Naive thymus-derived CD4-positive, alpha-beta T cell (primary cell): ENCODE measurements around the gene SLC43A3. TPM values are rescaled to one million over a fixed set of nuclear protein-coding genes. Genes with fewer than 3 reads are reported as not detected.

Source experiments
- ATAC-seq: fragments of 150-1000 bp; cut with Tn5 transposase; 2 replicates; pipeline ENCODE4 v1.10.0; 2021; ENCODE audit warnings: mild to moderate bottlenecking, moderate library complexity
- CTCF ChIA-PET: fragments of 350-600 bp; sonication (Branson Sonifier 250); formaldehyde crosslinking; loops from one replicate; lab custom pipeline; 2021; ENCODE audit warnings: antibody characterized with exemption; lab: Charles Lee
- POLR2A ChIA-PET: fragments of 350-600 bp; sonication (Branson Sonifier 250); formaldehyde crosslinking; loops from one replicate; lab custom pipeline; 2021; ENCODE audit warnings: antibody characterized with exemption, inconsistent platforms; lab: Charles Lee
- DNase-seq, 9 donors: peaks; one replicate each; pipeline versions ENCODE4 v3.0.0 to v3.0.0-alpha.2; 2020 to 2022; ENCODE audit warnings: mixed read lengths in 1 of 9
- H3K27ac ChIP-seq: one replicate; pipeline ENCODE4 v1.7.0; 2013; ENCODE audit warnings: mild to moderate bottlenecking, low read depth, low read length, moderate library complexity
- H3K27me3 ChIP-seq, 2 donors: one replicate each; pipeline ENCODE4 v1.7.0; 2013; ENCODE audit warnings: low read length in 2 of 2, mild to moderate bottlenecking in 2 of 2, moderate library complexity in 2 of 2; ENCODE audit not compliant: control insufficient read depth in 2 of 2, insufficient read depth in 2 of 2
- H3K36me3 ChIP-seq, 3 experiments: 1 replicate in 2 of 3; 2 replicates in 1 of 3; pipeline ENCODE4 v1.7.0; 2013; ENCODE audit warnings: low read length in 3 of 3, mild to moderate bottlenecking in 3 of 3, moderate library complexity in 1 of 3; ENCODE audit not compliant: insufficient read depth in 3 of 3, control insufficient read depth in 2 of 3
- H3K4me1 ChIP-seq, 2 donors: one replicate each; pipeline ENCODE4 v1.7.0; 2013; ENCODE audit warnings: low read length in 2 of 2, mild to moderate bottlenecking in 2 of 2, moderate library complexity in 1 of 2; ENCODE audit not compliant: control insufficient read depth in 2 of 2, insufficient read depth in 2 of 2
- H3K4me3 ChIP-seq: 2 replicates; pipeline ENCODE4 v1.7.0; 2013; ENCODE audit warnings: mild to moderate bottlenecking, low read length
- H3K9me3 ChIP-seq, 3 experiments: 1 replicate in 2 of 3; 2 replicates in 1 of 3; pipeline ENCODE4 v1.7.0; 2013; ENCODE audit warnings: low read length in 3 of 3; ENCODE audit not compliant: control insufficient read depth in 2 of 3
- H3K27ac Mint-ChIP-seq, 9 donors: one replicate each; pipeline ENCODE4 v1.8.0; 2020 to 2022; ENCODE audit warnings: mixed read lengths in 9 of 9, mild to moderate bottlenecking in 8 of 9, moderate library complexity in 5 of 9, inconsistent platforms in 2 of 9
- H3K27me3 Mint-ChIP-seq, 5 donors: one replicate each; pipeline ENCODE4 v1.8.0; 2021 to 2022; ENCODE audit warnings: mixed read lengths in 5 of 5, mild to moderate bottlenecking in 1 of 5
- H3K36me3 Mint-ChIP-seq, 5 donors: one replicate each; pipeline ENCODE4 v1.8.0; 2020 to 2022; ENCODE audit warnings: mixed read lengths in 5 of 5, mild to moderate bottlenecking in 3 of 5, inconsistent platforms in 1 of 5
- H3K4me1 Mint-ChIP-seq, 7 donors: one replicate each; pipeline ENCODE4 v1.8.0; 2020 to 2022; ENCODE audit warnings: mixed read lengths in 7 of 7, mild to moderate bottlenecking in 3 of 7, inconsistent platforms in 1 of 7
- H3K4me3 Mint-ChIP-seq, 10 donors: one replicate each; pipeline ENCODE4 v1.8.0; 2020 to 2022; ENCODE audit warnings: mild to moderate bottlenecking in 10 of 10, mixed read lengths in 10 of 10, moderate library complexity in 6 of 10, inconsistent platforms in 2 of 10
- H3K9me3 Mint-ChIP-seq, 11 donors: one replicate each; pipeline ENCODE4 v1.8.0; 2020 to 2022; ENCODE audit warnings: mixed read lengths in 11 of 11, mild to moderate bottlenecking in 4 of 11, inconsistent platforms in 1 of 11, moderate library complexity in 1 of 11
- intact Hi-C, 2 donors: fragments of 100-400 bp; cut with micrococcal nuclease; formaldehyde crosslinking; loops; one replicate each; pipeline ENCODE4 v1.15.1; 2023
- polyA plus RNA-seq, 2 donors: library from polyadenylated mRNA; unstranded; fragments of 300-500 nt; fragmentation: Illumina TruSeq; gene quantifications; one replicate each; pipeline ENCODE4 v1.2.3, GENCODE V29; 2021
- total RNA-seq, 6 experiments: library from RNA in 5 of 6; stranded (reverse) in 5 of 6; gene quantifications; 1 replicate in 5 of 6; 2 replicates in 1 of 6; pipeline ENCODE4 v1.2.3 and lab custom pipeline; 2021 to 2026

Gene SLC43A3
- total and polyA plus RNA-seq, 7 experiments from 2014 or later = 10.0 to 67.9 (median 12.2) TPM

- Histone ChIP-seq H3K27me3 (no peaks in the 10 kb centered on the region), H3K27ac (no peak overlapping the region), H3K9me3 (no peaks in the 10 kb centered on the region), H3K4me3 (no peak overlapping the region), H3K4me1 (no peaks in the 10 kb centered on the region), H3K36me3 (no peaks in the 10 kb centered on the region)
- no peaks in the 10 kb centered on the region for H3K4me1 Mint-ChIP-seq
- ATAC-seq = no peak
- no peak overlapping the region for H3K4me3 Mint-ChIP-seq
- H3K36me3 Mint-ChIP-seq = no peaks in the 10 kb centered on the region
- intact Hi-C loops = no loop called here
- H3K27me3 Mint-ChIP-seq = no peaks in the 10 kb centered on the region
- no peaks in the 10 kb centered on the region for H3K9me3 Mint-ChIP-seq
- DNase-seq = no peak
- POLR2A ChIA-PET = no interaction called here
- no peak overlapping the region for H3K27ac Mint-ChIP-seq
- CTCF ChIA-PET = interaction anchor here (0.6 kb wide), 1 partner anchor 1301 kb away, joined by 3 read pairs; no protein-coding TSS in a partner anchor
Observed at GRCh38 chr11:57370251-57370650, 56.7 kb downstream of the SLC43A3 start.

DNA sequence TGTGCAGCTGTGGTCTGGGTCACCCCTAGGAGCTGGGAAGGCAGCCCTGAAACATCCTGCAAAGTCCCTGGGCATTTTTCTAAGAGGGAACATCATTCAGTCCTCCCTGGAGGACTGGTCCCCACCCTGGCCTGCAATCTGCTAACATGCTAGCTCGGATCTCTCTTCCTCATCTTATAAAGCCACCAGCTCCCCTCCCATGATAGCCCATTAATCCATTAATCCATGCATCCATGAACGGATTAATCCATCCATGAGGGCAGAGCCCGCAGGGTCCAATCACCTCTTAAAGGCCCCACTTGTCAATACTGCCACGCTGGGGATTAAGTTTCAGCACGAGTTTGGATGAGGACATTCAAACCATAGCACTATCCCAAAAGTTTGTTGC is 58.1 kb downstream of the SLC43A3 start:
- H3K27ac ChIP-seq = no peak overlapping the region
- no peaks in the 10 kb centered on the region for H3K4me1 ChIP-seq
- H3K27me3 ChIP-seq = peaks cover 0 to 4% of the 10 kb centered on the region in 2 donors
- H3K36me3 ChIP-seq = no peaks in the 10 kb centered on the region
- Mint-ChIP-seq H3K4me3 (no peak overlapping the region), H3K4me1 (no peaks in the 10 kb centered on the region), H3K36me3 (no peaks in the 10 kb centered on the region), H3K27ac (no peak overlapping the region), H3K9me3 (no peaks in the 10 kb centered on the region), H3K27me3 (no peaks in the 10 kb centered on the region)
- H3K9me3 ChIP-seq = no peaks in the 10 kb centered on the region
- intact Hi-C loops = no loop called here
- H3K4me3 ChIP-seq = no peak overlapping the region
- ChIA-PET POLR2A (no interaction called here), CTCF (no interaction called here)
- ATAC-seq = no peak
- no peak for DNase-seq

GRCh38 chr11:57368106-57368844 is 58.6 kb downstream of the SLC43A3 start:
- Histone ChIP-seq H3K9me3 (no peaks in the 10 kb centered on the region), H3K27ac (no peak overlapping the region), H3K27me3 (peaks cover 0 to 5% of the 10 kb centered on the region in 2 donors), H3K36me3 (no peaks in the 10 kb centered on the region), H3K4me1 (no peaks in the 10 kb centered on the region), H3K4me3 (no peak overlapping the region)
- H3K27ac Mint-ChIP-seq = no peak overlapping the region
- CTCF ChIA-PET = interaction anchor here (0.5 to 1.1 kb wide), 2 partner anchors 20 to 1117 kb away, joined by 3 read pairs; no protein-coding TSS in a partner anchor
- POLR2A ChIA-PET = no interaction called here
- H3K36me3 Mint-ChIP-seq = no peaks in the 10 kb centered on the region
- no peak for DNase-seq
- H3K4me1 Mint-ChIP-seq = no peaks in the 10 kb centered on the region
- no peak for ATAC-seq
- no peaks in the 10 kb centered on the region for H3K9me3 Mint-ChIP-seq
- no peak overlapping the region for H3K4me3 Mint-ChIP-seq
- H3K27me3 Mint-ChIP-seq = peaks cover 0 to 2% (median 0%) of the 10 kb centered on the region in 5 donors
- intact Hi-C loops = no loop called here

- intact Hi-C loops = no loop called here
- ChIA-PET POLR2A (no interaction called here), CTCF (no interaction called here)
- H3K4me3 ChIP-seq = no peak overlapping the region
- peaks cover 0 to 2% (median 0%) of the 10 kb centered on the region in 11 donors for H3K9me3 Mint-ChIP-seq
- no peak overlapping the region for H3K4me3 Mint-ChIP-seq
- no peaks in the 10 kb centered on the region for H3K4me1 Mint-ChIP-seq
- DNase-seq = no peak
- no peaks in the 10 kb centered on the region for H3K36me3 ChIP-seq
- no peak for ATAC-seq
- no peak overlapping the region for H3K27ac ChIP-seq
- H3K4me1 ChIP-seq = no peaks in the 10 kb centered on the region
- H3K27ac Mint-ChIP-seq = no peak overlapping the region
- H3K27me3 Mint-ChIP-seq = peaks cover 0 to 7% (median 3%) of the 10 kb centered on the region in 5 donors
- no peaks in the 10 kb centered on the region for H3K36me3 Mint-ChIP-seq
- H3K27me3 ChIP-seq = peaks cover 0 to 5% of the 10 kb centered on the region in 2 donors
- no peaks in the 10 kb centered on the region for H3K9me3 ChIP-seq
Observed at GRCh38 chr11:57364851-57365660, 61.9 kb downstream of the SLC43A3 start.

- intact Hi-C loops = no loop called here
- no peak overlapping the region for H3K27ac ChIP-seq
- no peaks in the 10 kb centered on the region for H3K36me3 ChIP-seq
- DNase-seq = no peak
- H3K4me1 Mint-ChIP-seq = no peaks in the 10 kb centered on the region
- H3K27me3 Mint-ChIP-seq = peaks cover 0 to 7% (median 3%) of the 10 kb centered on the region in 5 donors
- no peak overlapping the region for H3K4me3 Mint-ChIP-seq
- H3K9me3 ChIP-seq = no peaks in the 10 kb centered on the region
- H3K36me3 Mint-ChIP-seq = no peaks in the 10 kb centered on the region
- no peak for ATAC-seq
- CTCF ChIA-PET = interaction anchor here (1.7 kb wide), 1 partner anchor 10 kb away, joined by 8 read pairs; no protein-coding TSS in a partner anchor
- H3K9me3 Mint-ChIP-seq = peaks cover 0 to 2% (median 0%) of the 10 kb centered on the region in 11 donors
- POLR2A ChIA-PET = no interaction called here
- H3K27ac Mint-ChIP-seq = no peak overlapping the region
- no peak overlapping the region for H3K4me3 ChIP-seq
- H3K4me1 ChIP-seq = no peaks in the 10 kb centered on the region
- peaks cover 0 to 5% of the 10 kb centered on the region in 2 donors for H3K27me3 ChIP-seq
Observed at GRCh38 chr11:57363131-57364080, 63.5 kb downstream of the SLC43A3 start.

DNA sequence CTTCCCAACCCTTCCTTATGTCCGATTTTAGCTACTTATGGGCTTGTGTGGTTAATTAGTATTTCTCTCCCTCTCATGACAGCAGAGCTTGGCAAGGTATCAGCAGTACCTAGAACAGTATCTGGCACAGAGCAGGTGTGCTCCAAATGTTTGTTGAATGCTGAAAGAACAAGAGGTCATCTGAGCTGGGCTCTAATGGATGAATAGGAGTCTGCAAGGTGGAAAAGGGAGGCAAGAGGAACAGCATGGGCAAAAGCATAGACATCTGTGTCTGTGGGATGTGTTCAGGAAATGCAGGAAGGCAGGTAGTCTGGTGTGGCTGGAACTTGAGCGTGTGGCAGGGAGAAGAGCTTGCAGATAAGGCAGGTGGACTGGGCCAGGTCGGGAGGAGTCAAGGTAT is 65.0 kb downstream of the SLC43A3 start:
- no peaks in the 10 kb centered on the region for H3K36me3 ChIP-seq
- no peaks in the 10 kb centered on the region for H3K4me1 Mint-ChIP-seq
- H3K36me3 Mint-ChIP-seq = no peaks in the 10 kb centered on the region
- no peak overlapping the region for H3K4me3 ChIP-seq
- H3K4me1 ChIP-seq = no peaks in the 10 kb centered on the region
- CTCF ChIA-PET = interaction anchor here (0.7 to 1.7 kb wide), 2 partner anchors 9 to 16 kb away, joined by 3 to 8 read pairs; no protein-coding TSS in a partner anchor
- ATAC-seq (no peak), DNase-seq (no peak)
- intact Hi-C loops = no loop called here
- H3K27me3 Mint-ChIP-seq = peaks cover 0 to 7% (median 3%) of the 10 kb centered on the region in 5 donors
- no peaks in the 10 kb centered on the region for H3K9me3 ChIP-seq
- POLR2A ChIA-PET = no interaction called here
- H3K27ac ChIP-seq = no peak overlapping the region
- no peak overlapping the region for H3K27ac Mint-ChIP-seq
- H3K9me3 Mint-ChIP-seq = peaks cover 0 to 2% (median 0%) of the 10 kb centered on the region in 11 donors
- H3K4me3 Mint-ChIP-seq = no peak overlapping the region
- peaks cover 0 to 5% of the 10 kb centered on the region in 2 donors for H3K27me3 ChIP-seq
